ENCODE data around the gene PDS5A.
"Not testable (repeated sequence)": the region's sequence is repeated elsewhere in the genome, so short reads cannot be mapped to it uniquely, and the experiment has no call there.

DNA sequence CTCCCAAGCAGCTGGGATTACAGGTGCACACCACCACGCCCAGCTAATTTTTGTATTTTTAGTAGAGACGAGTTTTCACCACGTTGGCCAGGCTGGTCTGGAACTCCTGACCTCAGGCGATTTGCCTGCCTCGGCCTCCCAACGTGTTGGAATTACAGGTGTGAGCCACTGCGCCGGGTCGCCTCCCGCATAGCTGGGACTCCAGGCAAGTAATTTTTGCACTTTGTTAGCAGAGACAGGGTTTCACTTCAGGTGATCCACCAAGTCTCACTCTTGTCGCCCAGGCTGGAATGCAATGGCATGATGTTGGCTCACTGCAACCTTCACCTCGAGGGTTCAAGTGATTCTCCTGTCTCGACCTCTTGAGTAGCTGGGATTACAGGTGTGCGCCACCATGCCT is 137.2 kb downstream of the PDS5A start:
- TF ChIP-seq, protein P1, sequence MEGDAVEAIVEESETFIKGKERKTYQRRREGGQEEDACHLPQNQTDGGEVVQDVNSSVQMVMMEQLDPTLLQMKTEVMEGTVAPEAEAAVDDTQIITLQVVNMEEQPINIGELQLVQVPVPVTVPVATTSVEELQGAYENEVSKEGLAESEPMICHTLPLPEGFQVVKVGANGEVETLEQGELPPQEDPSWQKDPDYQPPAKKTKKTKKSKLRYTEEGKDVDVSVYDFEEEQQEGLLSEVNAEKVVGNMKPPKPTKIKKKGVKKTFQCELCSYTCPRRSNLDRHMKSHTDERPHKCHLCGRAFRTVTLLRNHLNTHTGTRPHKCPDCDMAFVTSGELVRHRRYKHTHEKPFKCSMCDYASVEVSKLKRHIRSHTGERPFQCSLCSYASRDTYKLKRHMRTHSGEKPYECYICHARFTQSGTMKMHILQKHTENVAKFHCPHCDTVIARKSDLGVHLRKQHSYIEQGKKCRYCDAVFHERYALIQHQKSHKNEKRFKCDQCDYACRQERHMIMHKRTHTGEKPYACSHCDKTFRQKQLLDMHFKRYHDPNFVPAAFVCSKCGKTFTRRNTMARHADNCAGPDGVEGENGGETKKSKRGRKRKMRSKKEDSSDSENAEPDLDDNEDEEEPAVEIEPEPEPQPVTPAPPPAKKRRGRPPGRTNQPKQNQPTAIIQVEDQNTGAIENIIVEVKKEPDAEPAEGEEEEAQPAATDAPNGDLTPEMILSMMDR (IDR thresholded peaks at IDR 0.05), result not testable (repeated sequence)
- TF ChIP-seq POLR2A (IDR thresholded peaks at IDR 0.05), result not testable (repeated sequence)
